NB4 (cell line): ENCODE measurements around the gene SLC9C1.

Experiments used
- DNase-seq: peaks from one replicate; pipeline ENCODE4 v3.0.0; 2010; ENCODE audit warnings: low read depth
- H3K4me3 ChIP-seq: one replicate; pipeline ENCODE4 v1.5.1; 2011; ENCODE audit warnings: mild to moderate bottlenecking, low read depth, low read length, moderate library complexity
- MYC ChIP-seq: IDR thresholded peaks from 2 replicates; pipeline ENCODE4 v1.6.1; 2011; ENCODE audit warnings: low read depth, low read length
- POLR2A ChIP-seq: IDR thresholded peaks from 2 replicates; pipeline ENCODE4 v1.6.1; 2011; ENCODE audit warnings: mild to moderate bottlenecking; ENCODE audit not compliant: insufficient read length; ENCODE audit errors: extremely low read depth
- TF ChIP-seq, protein P1 (sequence below): IDR thresholded peaks from 2 replicates; pipeline ENCODE4 v1.6.1; 2011; ENCODE audit warnings: low read depth, low read length
- TF ChIP-seq, protein P2 (sequence below): IDR thresholded peaks from one replicate; pipeline ENCODE4 v1.5.1; 2012; ENCODE audit warnings: low read depth, low read length

Gene SLC9C1

DNA sequence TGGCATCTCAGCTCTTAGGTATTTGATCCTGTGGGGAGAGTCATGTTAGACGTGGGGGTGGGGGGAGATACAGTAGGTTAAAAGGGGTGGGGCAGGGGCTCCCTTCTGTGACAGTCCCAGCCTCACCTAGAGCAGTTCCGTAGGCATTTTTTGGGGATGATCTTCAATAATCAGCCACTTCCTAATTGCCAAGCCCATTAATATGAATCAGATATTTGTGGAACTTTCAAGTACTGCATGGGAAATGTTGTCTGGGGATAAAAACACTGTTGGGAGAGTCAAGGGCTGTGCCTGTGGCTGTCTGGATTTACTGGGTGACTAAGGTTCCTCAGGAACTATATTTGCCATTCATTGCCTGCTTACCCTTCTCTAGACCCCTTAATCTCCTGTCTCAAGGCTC lies 198.3 kb downstream of the SLC9C1 start:
- H3K4me3 ChIP-seq, result no peak overlapping the region
- TF ChIP-seq POLR2A (no peak), MYC (no peak)
- TF ChIP-seq, protein P1, sequence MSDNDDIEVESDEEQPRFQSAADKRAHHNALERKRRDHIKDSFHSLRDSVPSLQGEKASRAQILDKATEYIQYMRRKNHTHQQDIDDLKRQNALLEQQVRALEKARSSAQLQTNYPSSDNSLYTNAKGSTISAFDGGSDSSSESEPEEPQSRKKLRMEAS, result no peak
- TF ChIP-seq, protein P2, sequence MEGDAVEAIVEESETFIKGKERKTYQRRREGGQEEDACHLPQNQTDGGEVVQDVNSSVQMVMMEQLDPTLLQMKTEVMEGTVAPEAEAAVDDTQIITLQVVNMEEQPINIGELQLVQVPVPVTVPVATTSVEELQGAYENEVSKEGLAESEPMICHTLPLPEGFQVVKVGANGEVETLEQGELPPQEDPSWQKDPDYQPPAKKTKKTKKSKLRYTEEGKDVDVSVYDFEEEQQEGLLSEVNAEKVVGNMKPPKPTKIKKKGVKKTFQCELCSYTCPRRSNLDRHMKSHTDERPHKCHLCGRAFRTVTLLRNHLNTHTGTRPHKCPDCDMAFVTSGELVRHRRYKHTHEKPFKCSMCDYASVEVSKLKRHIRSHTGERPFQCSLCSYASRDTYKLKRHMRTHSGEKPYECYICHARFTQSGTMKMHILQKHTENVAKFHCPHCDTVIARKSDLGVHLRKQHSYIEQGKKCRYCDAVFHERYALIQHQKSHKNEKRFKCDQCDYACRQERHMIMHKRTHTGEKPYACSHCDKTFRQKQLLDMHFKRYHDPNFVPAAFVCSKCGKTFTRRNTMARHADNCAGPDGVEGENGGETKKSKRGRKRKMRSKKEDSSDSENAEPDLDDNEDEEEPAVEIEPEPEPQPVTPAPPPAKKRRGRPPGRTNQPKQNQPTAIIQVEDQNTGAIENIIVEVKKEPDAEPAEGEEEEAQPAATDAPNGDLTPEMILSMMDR, result no peak
- no peak for DNase-seq

DNA sequence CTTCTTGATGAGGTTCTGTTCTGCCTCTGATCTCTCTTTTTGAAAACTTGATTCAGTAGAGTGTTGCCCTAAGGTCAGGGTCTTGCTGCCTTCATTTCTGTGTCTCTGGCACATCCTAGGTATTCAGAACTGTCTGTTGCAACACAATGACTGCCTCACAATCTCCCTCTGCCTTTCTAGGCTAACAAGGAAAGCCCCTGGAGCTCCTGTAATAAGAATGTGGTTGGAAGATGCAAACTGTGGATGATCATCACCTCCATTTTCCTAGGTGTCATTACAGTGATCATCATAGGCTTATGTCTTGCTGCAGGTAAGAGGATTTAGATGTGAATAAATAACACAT lies 200.9 kb downstream of the SLC9C1 start:
- DNase-seq, result no peak
- TF ChIP-seq POLR2A (no peak), MYC (no peak)
- TF ChIP-seq, protein P1, result no peak
- TF ChIP-seq, protein P2, result no peak
- H3K4me3 ChIP-seq, result no peak overlapping the region

DNA sequence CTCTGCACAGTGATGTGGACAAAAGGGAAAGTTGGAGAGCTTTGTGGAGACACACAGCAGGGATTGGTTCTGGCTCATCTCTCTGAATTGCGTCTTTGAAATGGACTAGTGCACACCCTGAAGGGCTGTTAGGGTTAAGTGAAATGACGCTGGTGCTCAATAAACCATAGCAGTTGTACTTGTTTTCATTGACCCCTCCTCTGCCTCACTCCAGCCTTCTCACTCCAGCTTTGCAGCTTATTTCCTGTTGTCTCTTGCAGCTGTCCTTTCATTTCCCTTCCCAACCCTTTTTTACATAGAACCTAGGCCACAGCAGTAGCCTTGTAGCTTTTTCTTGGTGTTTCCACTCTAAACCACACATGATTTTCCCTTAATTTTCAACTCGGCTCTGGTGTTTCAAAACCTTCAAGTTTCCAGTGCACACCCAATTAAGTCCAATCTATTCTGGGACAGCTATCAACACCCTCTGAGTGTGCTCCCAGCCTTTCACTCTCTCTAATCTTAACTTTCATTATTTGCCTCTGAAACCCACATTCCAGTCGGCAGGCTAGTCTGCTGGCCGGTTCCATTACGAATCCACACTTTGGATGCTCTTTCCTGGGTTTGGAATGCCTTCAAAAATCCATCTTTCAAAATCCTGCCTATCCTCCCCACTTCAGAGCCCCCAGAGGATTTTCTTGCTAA lies 201.4 kb downstream of the SLC9C1 start:
- no peak for DNase-seq
- no peak overlapping the region for H3K4me3 ChIP-seq
- TF ChIP-seq POLR2A (no peak), MYC (no peak)
- TF ChIP-seq, protein P2, result no peak
- TF ChIP-seq, protein P1, result no peak

DNA sequence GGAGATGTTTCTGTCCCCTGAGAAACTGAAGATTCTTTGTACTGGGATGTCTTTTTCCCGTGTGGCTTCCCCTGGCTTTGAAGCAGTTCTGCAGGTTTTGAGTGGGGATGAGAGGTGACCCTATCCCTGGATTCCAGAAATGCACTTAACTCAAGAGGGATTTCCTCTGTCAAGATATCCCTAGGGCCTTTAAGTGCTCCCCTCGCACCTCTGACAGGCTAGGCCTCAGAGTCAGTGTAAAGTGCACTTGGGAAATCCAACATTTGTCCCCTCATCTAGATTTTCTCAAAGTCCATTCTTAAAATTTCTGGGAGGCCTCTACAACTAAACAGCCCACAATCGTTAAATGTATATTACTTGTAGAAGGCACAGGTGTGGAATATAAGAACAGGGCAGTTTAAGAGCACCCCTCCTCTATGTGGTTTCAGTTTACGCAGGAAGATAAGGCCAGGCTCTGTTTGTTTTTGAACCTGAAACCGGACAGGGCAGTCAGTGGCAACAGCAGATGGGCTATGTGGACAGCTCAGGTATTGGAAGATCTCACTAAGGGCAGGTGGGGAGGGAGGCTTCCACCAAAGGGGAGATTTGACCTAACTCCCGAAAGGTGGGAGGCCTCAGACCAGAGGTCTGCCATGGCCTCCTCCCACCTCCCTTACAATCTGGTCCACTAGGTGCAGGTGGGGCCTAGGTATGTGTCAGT lies 203.0 kb downstream of the SLC9C1 start:
- H3K4me3 ChIP-seq, result no peak overlapping the region
- DNase-seq, result no peak

More for the DNA sequence above, 203.0 kb downstream of the SLC9C1 start:
- TF ChIP-seq MYC (no peak), POLR2A (no peak)
- TF ChIP-seq, protein P1, result no peak
- TF ChIP-seq, protein P2, result no peak
